Adrenal gland (tissue), 12 donors: ENCODE results near the gene SLC38A2. TPM values are rescaled to one million over a fixed set of nuclear protein-coding genes. Genes with fewer than 3 reads are reported as not detected.

ENCODE experiments used
- DNase-seq, 7 donors: peaks; one replicate each; pipeline ENCODE4 v3.0.0-alpha.2; 2019 to 2020
- H3K27ac ChIP-seq, 5 donors: fragments of 200-600 bp; sonication (generic) in 4 of 5; 1 replicate in 3 of 5; 2 replicates in 2 of 5; pipeline versions ENCODE4 v1.5.1 to v1.8.0; 2016 to 2020; ENCODE audit warnings: mild to moderate bottlenecking in 1 of 5
- H3K27me3 ChIP-seq: fragments of 200-600 bp; 2 replicates; pipeline ENCODE4 v1.8.0; 2021
- H3K36me3 ChIP-seq, 2 donors: fragments of 200-600 bp; replicated peaks in 1 of 2; 1 replicate in 1 of 2; 2 replicates in 1 of 2; pipeline versions ENCODE4 v1.5.1 to v1.8.0; 2018 to 2022
- H3K4me1 ChIP-seq, 2 donors: fragments of 200-600 bp; replicated peaks in 1 of 2; 1 replicate in 1 of 2; 2 replicates in 1 of 2; pipeline versions ENCODE4 v1.5.1 to v1.8.0; 2018 to 2021
- H3K4me3 ChIP-seq, 4 donors: fragments of 200-600 bp; sonication (generic) in 3 of 4; one replicate each; pipeline ENCODE4 v1.5.1; 2016 to 2018
- H3K9me3 ChIP-seq, 3 donors: fragments of 200-600 bp; sonication (generic) in 1 of 3; replicated peaks in 1 of 3; 1 replicate in 2 of 3; 2 replicates in 1 of 3; pipeline versions ENCODE4 v1.5.1 to v1.8.0; 2016 to 2021
- CTCF ChIP-seq, 6 experiments: fragments of 450-650 bp in 4 of 6; fragments of 200-600 bp in 2 of 6; sonication (generic) in 1 of 6; IDR thresholded peaks; 1 replicate in 5 of 6; 2 replicates in 1 of 6; pipeline versions ENCODE4 v1.5.1 to v1.8.0; 2016 to 2021; ENCODE audit warnings: antibody characterized with exemption in 6 of 6, mild to moderate bottlenecking in 2 of 6, moderate library complexity in 1 of 6
- POLR2A ChIP-seq, 2 donors: fragments of 450-650 bp; IDR thresholded peaks; one replicate each; pipeline ENCODE4 v1.6.1; 2017; ENCODE audit warnings: antibody characterized with exemption in 2 of 2, mild to moderate bottlenecking in 2 of 2, moderate library complexity in 1 of 2
- whole genome bisulfite sequencing, 4 donors: extraction: QIAGEN DNeasy Blood & Tissue Kit in 2 of 4; methylation state at CpG; one replicate each; pipeline versions ENCODE4 v1.1.5 to v1.1.7; 2013 to 2017; 5-methylcytosine and 5-hydroxymethylcytosine counted together
- intact Hi-C, 2 donors: fragments of 100-400 bp; cut with DNase I; formaldehyde crosslinking; loops; one replicate each; pipeline versions ENCODE4 v1.14.1 to v1.15.0; 2022 to 2023
- polyA plus RNA-seq, 3 donors: library from polyadenylated mRNA; stranded (reverse); fragments of 200-250 nt in 2 of 3; fragments of 350-450 nt in 1 of 3; fragmentation: Illumina TruSeq in 1 of 3; extraction: RNeasy Lipid Tissue Mini Kit (QIAGEN cat#74804) in 1 of 3; gene quantifications; one replicate each; pipeline ENCODE4 v1.2.3, GENCODE V29; 2013 to 2014
- total RNA-seq, 9 donors: library from RNA; depleted of rRNA in 4 of 9; stranded (reverse); fragments of >200 nt in 4 of 9; fragments of 120-200 nt in 1 of 9; fragmentation: NEBNext Ultra II Directional in 1 of 9; extraction: Animal tissue kit (Norgen Biotek cat#: 25700) in 1 of 9; gene quantifications; one replicate each; pipeline versions ENCODE4 v1.1.0 to v1.2.4, GENCODE V29; 2013 to 2023
- donor health status: healthy with polysubstance abuse.
- donor health status: Bipolar disorder and iron deficiency.
- donor health status: DM: yes; HTN: yes; CAD: no.
- donor health status: DM: no; HTN: no; CAD: no.
- donor health status: DM: no; HTN: no; CAD: no.
- donor health status: DM: yes; HTN: yes; CAD: no.

The SLC38A2 gene
- total and polyA plus RNA-seq, 12 donors = 94.6 to 948 (median 280) TPM

- no peaks in the 10 kb centered on the region for H3K36me3 ChIP-seq
- H3K27ac ChIP-seq = no peak overlapping the region
- no peaks in the 10 kb centered on the region for H3K4me1 ChIP-seq
- H3K4me3 ChIP-seq = no peak overlapping the region
- no peak for TF ChIP-seq POLR2A (IDR thresholded peaks at IDR 0.05)
- no peak for TF ChIP-seq CTCF (IDR thresholded peaks at IDR 0.05)
- intact Hi-C loops = no loop called here
- no peak for DNase-seq
- WGBS, 4 donors = 55 to 69% (median 62%) methylated on average over 1 of the region's 1 CpG
- no peaks in the 10 kb centered on the region for H3K27me3 ChIP-seq
- H3K9me3 ChIP-seq = no peaks in the 10 kb centered on the region
Observed at GRCh38 chr12:46351138-46351537, 21.4 kb downstream of the SLC38A2 start.

- 45 to 55% (median 46%) methylated on average over 2 of the region's 2 CpGs for WGBS, 4 donors
- TF ChIP-seq POLR2A (IDR thresholded peaks at IDR 0.05) (no peak), CTCF (IDR thresholded peaks at IDR 0.05) (no peak)
- no peaks in the 10 kb centered on the region for H3K27me3 ChIP-seq
- no peaks in the 10 kb centered on the region for H3K36me3 ChIP-seq
- H3K27ac ChIP-seq = no peak overlapping the region
- H3K9me3 ChIP-seq = no peaks in the 10 kb centered on the region
- no peak overlapping the region for H3K4me3 ChIP-seq
- H3K4me1 ChIP-seq = no peaks in the 10 kb centered on the region
- no peak for DNase-seq
- intact Hi-C loops = loop anchor here in 1 of 2 donors (10.0 kb wide), 1 partner anchor 586 kb away; no protein-coding TSS in a partner anchor
Observed at GRCh38 chr12:46349253-46349652, 23.3 kb downstream of the SLC38A2 start.

GRCh38 chr12:46343118-46343852 is 29.3 kb downstream of the SLC38A2 start:
- Histone ChIP-seq H3K36me3 (no peaks in the 10 kb centered on the region), H3K4me1 (no peaks in the 10 kb centered on the region), H3K9me3 (no peaks in the 10 kb centered on the region), H3K27ac (no peak overlapping the region), H3K4me3 (no peak overlapping the region), H3K27me3 (no peaks in the 10 kb centered on the region)
- intact Hi-C loops = loop anchor here (5.0 to 10.0 kb wide), 2 partner anchors 329 to 592 kb away; no protein-coding TSS in a partner anchor
- DNase-seq = no peak
- WGBS, 4 donors = 83 to 97% (median 87%) methylated on average over 3 of the region's 3 CpGs
- no peak for TF ChIP-seq POLR2A (IDR thresholded peaks at IDR 0.05)
- TF ChIP-seq CTCF (IDR thresholded peaks at IDR 0.05) = no peak

GRCh38 chr12:46342562-46343033 is 30.0 kb downstream of the SLC38A2 start:
- H3K4me3 ChIP-seq = no peak overlapping the region
- H3K27me3 ChIP-seq = no peaks in the 10 kb centered on the region
- no peak overlapping the region for H3K27ac ChIP-seq
- 47 to 69% (median 63%) methylated on average over 3 of the region's 3 CpGs for WGBS, 4 donors
- no peaks in the 10 kb centered on the region for H3K4me1 ChIP-seq
- peak in 5 of 7 donors; percentile 20 to 58 (median 35) for DNase-seq
- intact Hi-C loops = loop anchor here (5.0 to 10.0 kb wide), 2 partner anchors 330 to 592 kb away; no protein-coding TSS in a partner anchor
- no peaks in the 10 kb centered on the region for H3K36me3 ChIP-seq
- H3K9me3 ChIP-seq = no peaks in the 10 kb centered on the region
- TF ChIP-seq CTCF (IDR thresholded peaks at IDR 0.05) (peak; percentile 16 to 73 (median 62)), POLR2A (IDR thresholded peaks at IDR 0.05) (no peak)
